ENCODE data around the gene HCFC1R1. TPM values are rescaled to one million over a fixed set of nuclear protein-coding genes. Genes with fewer than 3 reads are reported as not detected.

HCFC1R1 gene
- total RNA-seq, 1 experiment from 2014 or later = 61.3 TPM

- Histone ChIP-seq H2AFZ (ENCODE audit: low read length) (no peak overlapping the region), H3K4me1 (ENCODE audit: insufficient read depth, low read length) (peaks cover 11% of the 10 kb centered on the region; the same call in 1 of the 2 replicates), H4K20me1 (ENCODE audit: control insufficient read depth, insufficient read depth, insufficient read length) (no peaks in the 10 kb centered on the region), H2BK20ac (ENCODE audit: low read depth, low read length, poor library complexity, severe bottlenecking) (no peak overlapping the region), H3K79me1 (ENCODE audit: insufficient read depth, low read depth, low read length, poor library complexity, severe bottlenecking) (no peaks in the 10 kb centered on the region), H3K9me3 (ENCODE audit: control insufficient read depth, low read depth, low read length) (no peaks in the 10 kb centered on the region), H3K4me2 (ENCODE audit: insufficient read depth, insufficient read length, low read length) (no peak overlapping the region), H3K23ac (ENCODE audit: insufficient read length, low read depth, low read length) (no peak overlapping the region), H2AK5ac (ENCODE audit: insufficient read length, low read length) (no peak overlapping the region), H3K4ac (ENCODE audit: low read depth, low read length) (no peak overlapping the region), H3K27ac (ENCODE audit: insufficient read length, low read depth, low read length) (no peak overlapping the region), H2BK12ac (ENCODE audit: insufficient read length, low read depth, low read length) (no peak overlapping the region), H3T11ph (ENCODE audit: low read length) (no peak overlapping the region), H2BK15ac (ENCODE audit: low read depth, low read length) (no peak overlapping the region), H3K27me3 (ENCODE audit: insufficient read depth, low read length) (no peaks in the 10 kb centered on the region), H3K56ac (ENCODE audit: insufficient read length, low read depth, low read length) (no peak overlapping the region), H4K91ac (ENCODE audit: insufficient read length, low read depth, low read length) (no peak overlapping the region), H3K18ac (ENCODE audit: insufficient read length, low read depth, low read length) (no peak overlapping the region), H3K79me2 (ENCODE audit: insufficient read depth, low read length) (no peaks in the 10 kb centered on the region), H4K5ac (ENCODE audit: insufficient read length, low read depth, low read length) (no peak overlapping the region), H3K9ac (ENCODE audit: extremely low read depth, insufficient read length, low read length) (no peak overlapping the region), H3K14ac (ENCODE audit: insufficient read depth, low read length) (no peak overlapping the region; the same call in 1 of the 2 replicates), H3K23me2 (ENCODE audit: insufficient read length, low read depth, low read length, poor library complexity, severe bottlenecking) (peaks cover 6% of the 10 kb centered on the region), H2BK5ac (ENCODE audit: insufficient read length, low read length) (no peak overlapping the region), H2BK120ac (ENCODE audit: low read depth, low read length, poor library complexity, severe bottlenecking) (no peak overlapping the region), H4K8ac (replicated peaks; ENCODE audit: insufficient read length, low read depth, low read length) (no peak overlapping the region)
- Mint-ChIP-seq H3K4me1 (peaks cover 34 to 47% of the 10 kb centered on the region in 2 experiments), H3K27me3 (ENCODE audit: low read depth) (no peaks in the 10 kb centered on the region; the same call in 1 of the 2 replicates), H3K4me3 (peak overlapping the region; percentile 77 to 88), H3K27ac (no peak overlapping the region; a peak in 1 of 7 replicates), H3K9me3 (no peaks in the 10 kb centered on the region), H3K36me3 (ENCODE audit: insufficient read depth in 1 of 3, low read depth in 3 of 3) (peaks cover 0 to 7% (median 6%) of the 10 kb centered on the region in 3 experiments; a peak in 4 of 7 replicates)
- no CpG with 5 or more reads among the region's 67 CpGs for WGBS (ENCODE audit: extremely low coverage, insufficient read length, low lambda C conversion rate)
- TF ChIP-seq CTCF (conservative IDR thresholded peaks at IDR 0.05) = no peak
- no peak for DNase-seq
These were observed 19.4 kb downstream of the HCFC1R1 start for GRCh38 chr16:3004319-3004718.

All from H9 (cell line).